ENCODE measurements around the gene FKBP2.

FKBP2 gene

GRCh38 chr11:64216879-64217278 lies 24.0 kb upstream of the FKBP2 start:
- DNase-seq: no peak

- DNase-seq: no peak
These were observed 22.1 kb upstream of the FKBP2 start for GRCh38 chr11:64218628-64219353.

GRCh38 chr11:64219354-64219684 lies 21.6 kb upstream of the FKBP2 start:
- no peak for DNase-seq

GRCh38 chr11:64219755-64220154 lies 21.1 kb upstream of the FKBP2 start:
- DNase-seq: no peak

- DNase-seq: no peak
These were observed 20.6 kb upstream of the FKBP2 start for GRCh38 chr11:64220271-64220670.

GRCh38 chr11:64220798-64221197 lies 20.1 kb upstream of the FKBP2 start:
- DNase-seq: no peak

GRCh38 chr11:64222651-64223000 lies 18.3 kb upstream of the FKBP2 start:
- no peak for DNase-seq

GRCh38 chr11:64223001-64223651 lies 17.8 kb upstream of the FKBP2 start:
- DNase-seq: no peak

GRCh38 chr11:64224151-64224890 lies 16.6 kb upstream of the FKBP2 start:
- no peak for DNase-seq

GRCh38 chr11:64224891-64225607 lies 15.8 kb upstream of the FKBP2 start:
- no peak for DNase-seq

- DNase-seq: peak; percentile 92
These were observed 15.0 kb upstream of the FKBP2 start, which contains the start of the genes NUDT22 and TRPT1 for GRCh38 chr11:64225608-64226506. Gene NUDT22 (plus strand): TSS chr11:64226274. CDS start chr11:64226653, 379 bp downstream. Gene TRPT1 (minus strand): TSS chr11:64226186. CDS start chr11:64225860, 326 bp downstream.

GRCh38 chr11:64226507-64227051 lies 14.3 kb upstream of the FKBP2 start:
- DNase-seq: no peak

GRCh38 chr11:64227405-64227956 lies 13.4 kb upstream of the FKBP2 start:
- DNase-seq: no peak

GRCh38 chr11:64229090-64229743 lies 11.7 kb upstream of the FKBP2 start:
- DNase-seq: no peak

- no peak for DNase-seq
These were observed 11.1 kb upstream of the FKBP2 start for GRCh38 chr11:64229744-64230170.

- peak; percentile 97 for DNase-seq
These were observed 10.5 kb upstream of the FKBP2 start, which contains the start of gene DNAJC4 for GRCh38 chr11:64230171-64230984. Gene DNAJC4 (plus strand): TSS chr11:64230548. CDS start chr11:64230855, 307 bp downstream.

GRCh38 chr11:64230985-64231365 lies 9.9 kb upstream of the FKBP2 start:
- no peak for DNase-seq

GRCh38 chr11:64231546-64231945 lies 9.3 kb upstream of the FKBP2 start:
- no peak for DNase-seq

All from right kidney (tissue), 1 donor.